K562 (cell line): Measurements from ENCODE around the gene BLM. TPM values are rescaled to one million over a fixed set of nuclear protein-coding genes. Genes with fewer than 3 reads are reported as not detected.

Experiments used
- ATAC-seq: fragments of 200-7000 bp; cut with Tn5 transposase; 3 replicates; pipeline ENCODE4 v1.9.1; 2020; ENCODE audit warnings: moderate library complexity
- BruUV-seq: library from RNA; stranded (reverse); fragments of 400-500 nt; replicated peaks from 2 replicates; lab custom pipeline; 2021; lab: Mats Ljungman, UMichigan
- CTCF ChIA-PET: fragments of 300-600 bp; formaldehyde crosslinking; extraction: SDS; loops from one replicate; lab custom pipeline; 2021; ENCODE audit warnings: low intra/inter-chr PET ratio; lab: Yijun Ruan, JAX
- POLR2A ChIA-PET: fragments of 300-600, 350-650 bp; sonication (Branson Sonifier 250); formaldehyde crosslinking; extraction: SDS; loops from one replicate; lab custom pipeline; 2021; ENCODE audit warnings: antibody characterized with exemption, inconsistent platforms; lab: Yijun Ruan, JAX
- DNase-seq, 4 experiments: peaks; one replicate each; pipeline versions ENCODE4 v3.0.0 to v3.0.0-alpha.2; 2011 to 2018; ENCODE audit warnings: low spot score in 3 of 4, mixed read lengths in 3 of 4; ENCODE audit errors: extremely low read depth in 1 of 4
- FAIRE-seq: peaks from 2 replicates; lab custom pipeline; 2011; peaks lifted over from hg19 to GRCh38; lab: Jason Lieb, UNC
- H2AFZ ChIP-seq: 2 replicates; pipeline ENCODE4 v1.6.0; 2011; ENCODE audit warnings: low read depth, low read length, control low read depth, inconsistent platforms
- H3K27ac ChIP-seq: fragments of 200-600 bp; 3 replicates; pipeline ENCODE4 v1.8.0; 2011; ENCODE audit warnings: low read depth, mild to moderate bottlenecking, control low read depth, inconsistent platforms, low read length, moderate library complexity, mixed read lengths; ENCODE audit errors: extremely low read depth
- H3K27me3 ChIP-seq, 2 experiments: fragments of 300-600 bp in 1 of 2; 2 replicates in 1 of 2; 3 replicates in 1 of 2; pipeline versions ENCODE4 v1.6.0 to v1.8.0; 2011; ENCODE audit warnings: inconsistent platforms in 2 of 2, low read length in 2 of 2, mild to moderate bottlenecking in 1 of 2, mixed read lengths in 1 of 2, moderate library complexity in 1 of 2; ENCODE audit not compliant: control insufficient read depth in 2 of 2, insufficient read depth in 2 of 2
- H3K36me3 ChIP-seq: fragments of 300-600 bp; 3 replicates; pipeline ENCODE4 v1.8.0; 2011; ENCODE audit warnings: mild to moderate bottlenecking, low read length, inconsistent platforms; ENCODE audit not compliant: control insufficient read depth, insufficient read depth
- H3K4me1 ChIP-seq, 2 experiments: fragments of 200-600 bp in 1 of 2; replicated peaks in 1 of 2; 2 replicates in 1 of 2; 3 replicates in 1 of 2; pipeline versions ENCODE4 v1.5.1 to v1.8.0; 2011; ENCODE audit warnings: inconsistent platforms in 2 of 2, low read length in 2 of 2, mild to moderate bottlenecking in 1 of 2, mixed read lengths in 1 of 2, moderate library complexity in 1 of 2; ENCODE audit not compliant: control insufficient read depth in 2 of 2, insufficient read depth in 2 of 2
- H3K4me2 ChIP-seq: 2 replicates; pipeline ENCODE4 v1.6.1; 2011; ENCODE audit warnings: low read length, control low read depth, inconsistent platforms, mixed read lengths; ENCODE audit not compliant: insufficient read depth
- H3K4me3 ChIP-seq: fragments of 200-600 bp; sonication (generic), shearing (Covaris generic); 2 replicates; pipeline ENCODE4 v1.5.1; 2016; ENCODE audit warnings: control low read depth, inconsistent platforms
- H3K79me2 ChIP-seq: fragments of 200-600 bp; 3 replicates; pipeline ENCODE4 v1.8.0; 2011; ENCODE audit warnings: low read length, inconsistent platforms; ENCODE audit not compliant: control insufficient read depth, insufficient read depth
- H3K9ac ChIP-seq, 2 experiments: 2 replicates each; pipeline versions ENCODE4 v1.6.0 to v1.6.1; 2011; ENCODE audit warnings: low read depth in 2 of 2, low read length in 2 of 2, control low read depth in 1 of 2, inconsistent platforms in 1 of 2, mild to moderate bottlenecking in 1 of 2, mixed read lengths in 1 of 2; ENCODE audit not compliant: insufficient read depth in 1 of 2
- H3K9me1 ChIP-seq: one replicate; pipeline ENCODE4 v1.6.0; 2011; ENCODE audit warnings: inconsistent platforms, mild to moderate bottlenecking, low read length, moderate library complexity; ENCODE audit not compliant: control insufficient read depth, insufficient read depth
- H3K9me3 ChIP-seq: replicated peaks from 2 replicates; pipeline ENCODE4 v1.5.1; 2011; ENCODE audit warnings: low read depth, low read length, inconsistent platforms; ENCODE audit not compliant: control insufficient read depth, insufficient read depth
- H4K20me1 ChIP-seq: replicated peaks from 2 replicates; pipeline ENCODE4 v1.6.1; 2011; ENCODE audit warnings: low read length, inconsistent platforms, mixed read lengths; ENCODE audit not compliant: control insufficient read depth, insufficient read depth
- CBX2 ChIP-seq: fragments of 200-600 bp; sonication (generic); IDR thresholded peaks from one replicate; pipeline ENCODE4 v1.6.1; 2012; ENCODE audit warnings: mild to moderate bottlenecking, low read length, inconsistent platforms; ENCODE audit not compliant: insufficient read depth, poor library complexity, severe bottlenecking
- LARP7 ChIP-seq: fragments of 450-650 bp; IDR thresholded peaks from 2 replicates; pipeline ENCODE4 v1.6.1; 2016
- TARDBP ChIP-seq: fragments of 450-650 bp; IDR thresholded peaks from 2 replicates; pipeline ENCODE4 v1.6.1; 2016
- ZNF239 ChIP-seq: fragments of 250-450 bp; sonication (Bioruptor Pico); IDR thresholded peaks from 2 replicates; pipeline ENCODE4 v1.4.0; 2020; ENCODE audit warnings: mild to moderate bottlenecking
- ZNF561 ChIP-seq: fragments of 450-650 bp; formaldehyde crosslinking; conservative IDR thresholded peaks from 2 replicates; pipeline ENCODE4 v1.4.0; 2020; ENCODE audit warnings: mild to moderate bottlenecking, moderate library complexity
- WGBS: fragments of 100-300 bp; shearing (Covaris generic); methylation state at CpG from one replicate; pipeline ENCODE4 v1.1.6; 2016; ENCODE audit warnings: low coverage, mixed read lengths; ENCODE audit not compliant: insufficient coverage; ENCODE audit errors: missing lambda C conversion rate; 5-methylcytosine and 5-hydroxymethylcytosine counted together
- in situ Hi-C: fragments of 300-500 bp; cut with MboI; formaldehyde crosslinking; loops from 4 replicates; pipeline ENCODE4 v1.15.0; 2018; ENCODE audit warnings: inconsistent platforms, mixed read lengths
- intact Hi-C: fragments of 100-400 bp; cut with micrococcal nuclease; formaldehyde crosslinking; loops from 2 replicates; pipeline ENCODE4 v1.14.2; 2022
- polyA plus RNA-seq, 8 experiments: library from polyadenylated mRNA; depleted of rRNA in 4 of 8; stranded (reverse) in 5 of 8; unstranded in 3 of 8; fragments of >200 nt; fragmentation: Nextera tagmentation in 2 of 8; fragmentation: Illumina TruSeq in 1 of 8; extraction: Ambion mirVana in 2 of 8; extraction: Trizol in 1 of 8; gene quantifications; 2 replicates each; pipeline versions ENCODE4 v1.2.1 to v1.2.3, GENCODE V29; 2011 to 2014; ENCODE audit warnings: inconsistent platforms in 1 of 8, missing spikeins in 1 of 8
- total RNA-seq, 7 experiments: library from RNA; depleted of rRNA in 6 of 7; stranded (reverse); fragments of >200 nt in 6 of 7; fragmentation: Illumina TruSeq in 2 of 7; extraction: Trizol in 2 of 7; gene quantifications; 2 replicates each; pipeline versions ENCODE4 v1.2.1 to v1.2.3, GENCODE V29; 2011 to 2021; ENCODE audit warnings: low replicate concordance in 1 of 7
- TF ChIP-seq, protein P1 (sequence below): fragments of 150-350 bp; conservative IDR thresholded peaks from 2 replicates; pipeline ENCODE4 v1.6.1; 2014; ENCODE audit warnings: low read length
- TF ChIP-seq, protein P2 (sequence below), 2 experiments: IDR thresholded peaks in 1 of 2; conservative IDR thresholded peaks in 1 of 2; 2 replicates each; pipeline ENCODE4 v1.6.1; 2016; ENCODE audit warnings: low read depth in 2 of 2, mild to moderate bottlenecking in 1 of 2, missing compliant biosample characterization in 1 of 2, missing genetic modification characterization in 1 of 2, moderate library complexity in 1 of 2

The BLM gene
- total and polyA plus RNA-seq, 9 of the 15 experiments (the other 6 are each of a cell fraction or from before 2014, with no cell fraction given), result 21.0 to 56.0 (median 43.9) TPM

DNA sequence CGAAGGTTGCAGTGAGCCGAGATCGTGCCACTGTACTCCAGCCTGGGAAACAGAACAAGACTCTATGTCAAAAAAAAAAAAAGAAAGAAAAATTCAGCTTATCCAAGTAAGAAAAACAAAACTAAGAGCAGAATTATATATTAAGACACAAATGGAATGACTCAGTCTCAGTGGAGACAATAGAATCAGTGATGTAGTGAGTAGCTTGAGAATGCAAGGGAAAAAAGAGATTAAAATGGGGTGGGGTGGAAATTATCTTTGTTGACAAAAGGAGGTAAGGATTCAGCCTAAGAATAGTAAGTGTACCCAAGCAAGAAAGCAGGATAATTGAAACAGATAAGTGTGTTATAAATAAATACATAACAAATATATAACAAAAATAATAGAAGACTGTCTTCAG lies 70.7 kb downstream of the BLM start:
- intact Hi-C loops, result no loop called here
- Histone ChIP-seq H3K9me1 (no peaks in the 10 kb centered on the region), H3K9ac (no peak overlapping the region), H3K9me3 (no peaks in the 10 kb centered on the region), H3K4me3 (no peak overlapping the region), H3K36me3 (peaks cover 82% of the 10 kb centered on the region), H4K20me1 (no peaks in the 10 kb centered on the region)
- FAIRE-seq (no peak), DNase-seq (no peak), ATAC-seq (no peak)
- no peak for TF ChIP-seq TARDBP
- TF ChIP-seq LARP7, result no peak
- TF ChIP-seq ZNF561 (CRISPR knock-in tag), result no peak
- TF ChIP-seq ZNF239 (CRISPR knock-in tag), result no peak
- no peak for TF ChIP-seq CBX2
- TF ChIP-seq, protein P1, sequence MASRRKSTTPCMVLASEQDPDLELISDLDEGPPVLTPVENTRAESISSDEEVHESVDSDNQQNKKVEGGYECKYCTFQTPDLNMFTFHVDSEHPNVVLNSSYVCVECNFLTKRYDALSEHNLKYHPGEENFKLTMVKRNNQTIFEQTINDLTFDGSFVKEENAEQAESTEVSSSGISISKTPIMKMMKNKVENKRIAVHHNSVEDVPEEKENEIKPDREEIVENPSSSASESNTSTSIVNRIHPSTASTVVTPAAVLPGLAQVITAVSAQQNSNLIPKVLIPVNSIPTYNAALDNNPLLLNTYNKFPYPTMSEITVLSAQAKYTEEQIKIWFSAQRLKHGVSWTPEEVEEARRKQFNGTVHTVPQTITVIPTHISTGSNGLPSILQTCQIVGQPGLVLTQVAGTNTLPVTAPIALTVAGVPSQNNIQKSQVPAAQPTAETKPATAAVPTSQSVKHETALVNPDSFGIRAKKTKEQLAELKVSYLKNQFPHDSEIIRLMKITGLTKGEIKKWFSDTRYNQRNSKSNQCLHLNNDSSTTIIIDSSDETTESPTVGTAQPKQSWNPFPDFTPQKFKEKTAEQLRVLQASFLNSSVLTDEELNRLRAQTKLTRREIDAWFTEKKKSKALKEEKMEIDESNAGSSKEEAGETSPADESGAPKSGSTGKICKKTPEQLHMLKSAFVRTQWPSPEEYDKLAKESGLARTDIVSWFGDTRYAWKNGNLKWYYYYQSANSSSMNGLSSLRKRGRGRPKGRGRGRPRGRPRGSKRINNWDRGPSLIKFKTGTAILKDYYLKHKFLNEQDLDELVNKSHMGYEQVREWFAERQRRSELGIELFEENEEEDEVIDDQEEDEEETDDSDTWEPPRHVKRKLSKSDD, result no peak
- TF ChIP-seq, protein P2, sequence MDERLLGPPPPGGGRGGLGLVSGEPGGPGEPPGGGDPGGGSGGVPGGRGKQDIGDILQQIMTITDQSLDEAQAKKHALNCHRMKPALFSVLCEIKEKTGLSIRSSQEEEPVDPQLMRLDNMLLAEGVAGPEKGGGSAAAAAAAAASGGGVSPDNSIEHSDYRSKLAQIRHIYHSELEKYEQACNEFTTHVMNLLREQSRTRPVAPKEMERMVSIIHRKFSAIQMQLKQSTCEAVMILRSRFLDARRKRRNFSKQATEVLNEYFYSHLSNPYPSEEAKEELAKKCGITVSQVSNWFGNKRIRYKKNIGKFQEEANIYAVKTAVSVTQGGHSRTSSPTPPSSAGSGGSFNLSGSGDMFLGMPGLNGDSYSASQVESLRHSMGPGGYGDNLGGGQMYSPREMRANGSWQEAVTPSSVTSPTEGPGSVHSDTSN (CRISPR knock-in tag; IDR thresholded peaks at IDR 0.05; ENCODE audit: low read depth), result no peak
- TF ChIP-seq, protein P2 (tag; conservative IDR thresholded peaks at IDR 0.05; ENCODE audit: low read depth), result no peak
- TF ChIP-seq, all 486 proteins: peak for 0
- no peaks in the 10 kb centered on the region for H3K79me2 ChIP-seq
- in situ Hi-C loops, result no loop called here
- no peak overlapping the region for H3K27ac ChIP-seq
- no peaks in the 10 kb centered on the region for H3K27me3 ChIP-seq
- no peaks in the 10 kb centered on the region for H3K4me1 ChIP-seq
- no peak overlapping the region for H2AFZ ChIP-seq
- no TSS peak for BruUV-seq
- 95% methylated on average over 3 of the region's 3 CpGs for whole genome bisulfite sequencing
- ChIA-PET CTCF (no interaction called here), POLR2A (interaction anchor here (0.6 kb wide), 1 partner anchor 82 kb away, joined by 4 read pairs; no protein-coding TSS in a partner anchor)
- H3K4me2 ChIP-seq, result no peak overlapping the region
